Mammary epithelial cell (primary cell): ENCODE measurements around the gene ZNF473.

ENCODE experiments used
- CTCF ChIP-seq, 2 donors: IDR thresholded peaks in 1 of 2; conservative IDR thresholded peaks in 1 of 2; 2 replicates each; pipeline ENCODE4 v1.5.1; 2011 to 2012; ENCODE audit warnings: inconsistent platforms in 2 of 2, low read length in 2 of 2, mild to moderate bottlenecking in 2 of 2, control low read depth in 1 of 2, low read depth in 1 of 2; ENCODE audit not compliant: insufficient read depth in 1 of 2; ENCODE audit errors: extremely low read depth in 1 of 2
- EZH2 ChIP-seq: IDR thresholded peaks from 2 replicates; pipeline ENCODE4 v1.6.1; 2012; ENCODE audit warnings: low read length, inconsistent platforms, borderline replicate concordance

DNA sequence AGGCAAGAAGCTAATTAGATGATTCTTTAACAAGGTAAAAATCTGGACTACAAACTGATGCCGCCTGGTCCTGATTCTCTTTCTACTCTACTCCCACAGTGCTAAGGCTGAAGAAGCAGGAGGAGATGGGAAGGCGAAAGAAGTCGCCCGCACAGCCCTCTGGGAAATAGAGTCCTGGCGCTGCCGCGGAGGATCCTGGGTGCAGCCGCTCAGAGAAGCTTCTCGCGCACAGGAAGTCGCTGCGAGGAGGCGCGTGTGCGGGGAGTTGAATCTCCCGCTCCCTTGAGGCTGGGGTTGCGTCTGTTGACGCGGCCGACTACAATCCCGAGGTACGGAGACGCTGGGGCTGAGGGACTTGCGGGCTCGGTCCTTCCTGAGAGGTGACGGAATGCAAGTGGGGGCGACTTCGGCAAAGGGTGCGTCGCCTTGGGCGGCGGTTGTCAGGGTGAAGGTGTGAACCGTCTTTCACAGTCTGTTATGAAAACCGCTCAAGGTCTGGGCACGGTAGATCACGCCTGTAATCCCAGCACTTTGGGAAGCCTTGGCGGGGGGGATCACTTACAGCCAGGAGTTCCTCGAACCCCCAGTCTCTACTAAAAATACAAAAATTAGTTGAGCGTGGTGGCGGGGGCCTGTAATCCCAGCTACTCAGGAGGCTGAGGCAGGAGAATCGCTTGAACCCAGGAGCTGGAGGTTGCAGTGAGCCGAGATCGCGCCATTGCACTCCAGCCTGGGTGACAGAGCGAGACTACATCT lies at the start of gene ZNF473:
- no peak for TF ChIP-seq CTCF (conservative IDR thresholded peaks at IDR 0.05 in 1 of 2, IDR thresholded peaks at IDR 0.05 in 1 of 2; ENCODE audit: extremely low read depth in 1 of 2, insufficient read depth in 1 of 2, low read depth in 1 of 2, low read length in 2 of 2)
- TF ChIP-seq EZH2: no peak
